ENCODE measurements around the gene SPATS2.
"Not testable (repeated sequence)": the region's sequence is repeated elsewhere in the genome, so short reads cannot be mapped to it uniquely, and the experiment has no call there.

The SPATS2 gene

DNA sequence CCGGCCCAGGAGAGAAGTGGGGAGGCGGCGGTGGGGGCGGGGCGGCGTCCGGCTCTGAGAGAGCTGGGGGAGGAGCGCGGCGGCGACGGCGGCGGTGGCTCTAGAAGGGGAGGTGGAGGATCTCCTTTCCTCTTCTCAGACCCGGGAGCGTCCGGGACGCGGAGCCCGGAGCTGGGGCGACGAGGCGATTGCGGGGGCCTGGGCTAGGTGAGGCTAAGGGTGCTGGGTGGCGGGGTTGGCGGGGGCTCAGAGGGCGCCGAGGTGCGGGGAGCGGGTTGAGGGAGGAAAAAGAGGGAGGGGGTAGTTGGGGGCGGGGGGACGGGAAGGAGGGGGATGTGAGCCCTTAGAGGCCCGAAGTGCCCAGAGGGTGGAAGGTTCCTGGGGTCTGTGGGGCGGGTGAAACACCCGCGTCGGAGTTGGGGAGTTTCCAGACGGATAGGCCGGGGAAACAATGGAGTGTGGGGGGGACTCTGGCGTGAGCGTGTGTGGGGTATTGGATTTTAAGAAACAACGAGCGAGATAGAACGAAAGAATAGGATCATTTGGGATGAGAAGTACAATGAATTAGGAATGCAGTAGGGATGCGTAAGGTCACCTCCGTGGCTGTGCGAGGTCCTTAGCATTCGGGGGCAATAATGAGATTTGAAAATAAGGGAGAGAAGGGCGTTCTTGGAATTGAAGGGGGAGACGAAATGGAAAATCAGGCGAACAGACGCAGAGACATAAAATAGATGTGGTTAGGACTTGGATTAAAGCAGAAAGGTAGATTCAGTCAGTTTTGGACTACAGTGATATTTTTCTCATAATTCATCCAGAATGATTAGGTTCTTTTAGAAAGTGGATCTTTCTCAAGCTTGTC lies at the start of gene SPATS2:
SPATS2 (plus strand) TSS at position 82 of the 859 bp plus-strand sequence. CDS start 93,551 bp downstream, outside the sequence.
- DNase-seq, result no peak

GRCh38 chr12:49320411-49321103 lies 46.7 kb upstream of the SPATS2 start:
- not testable (repeated sequence) for DNase-seq

GRCh38 chr12:49322367-49322707 lies 44.9 kb upstream of the SPATS2 start:
- DNase-seq, result no peak

DNA sequence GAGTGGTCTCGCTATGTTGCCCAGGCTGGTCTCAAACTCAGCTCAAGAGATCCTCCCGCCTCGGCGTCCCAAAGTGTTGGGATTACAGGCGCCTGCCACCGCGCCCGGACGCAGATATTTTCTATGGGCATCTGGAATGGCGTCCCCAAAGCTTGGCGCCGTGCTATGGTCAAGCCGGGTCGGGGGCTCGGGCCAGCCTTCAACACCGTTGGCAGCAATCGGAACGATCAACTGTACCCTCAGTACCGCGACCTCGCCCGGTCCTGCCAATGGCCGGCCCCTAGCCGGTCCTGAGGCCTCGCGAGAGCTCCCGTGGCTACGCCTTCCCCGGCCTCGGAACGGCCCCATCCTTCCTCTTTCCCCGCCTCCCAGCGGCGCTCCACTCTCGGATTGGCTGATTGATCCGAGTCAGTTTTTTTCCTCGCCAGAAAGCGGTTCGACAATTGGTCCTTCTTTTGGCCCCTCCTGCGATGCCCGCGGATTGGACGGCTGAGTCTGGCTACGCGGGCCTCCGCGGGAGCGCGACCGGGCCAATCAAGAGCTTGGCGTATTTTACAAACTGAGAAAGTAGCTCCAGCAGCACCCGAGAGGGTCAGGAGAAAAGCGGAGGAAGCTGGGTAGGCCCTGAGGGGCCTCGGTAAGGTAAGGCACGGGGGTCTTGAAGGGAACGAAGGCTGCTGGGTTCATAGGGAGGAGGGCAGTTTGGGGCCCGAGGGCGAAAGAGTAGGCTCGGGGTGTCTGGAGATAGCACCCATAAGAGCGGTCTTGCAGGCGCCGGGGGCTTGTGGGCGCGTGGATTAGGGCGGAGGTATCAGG lies 44.3 kb upstream of the SPATS2 start, which contains the start of gene TROAP:
TROAP (plus strand) TSS at position 548 of the 816 bp plus-strand sequence. CDS start 354 bp downstream, outside the sequence.
- peak; percentile 96 for DNase-seq

- DNase-seq, result no peak
Observed at GRCh38 chr12:49323524-49324097, 43.7 kb upstream of the SPATS2 start.

DNA sequence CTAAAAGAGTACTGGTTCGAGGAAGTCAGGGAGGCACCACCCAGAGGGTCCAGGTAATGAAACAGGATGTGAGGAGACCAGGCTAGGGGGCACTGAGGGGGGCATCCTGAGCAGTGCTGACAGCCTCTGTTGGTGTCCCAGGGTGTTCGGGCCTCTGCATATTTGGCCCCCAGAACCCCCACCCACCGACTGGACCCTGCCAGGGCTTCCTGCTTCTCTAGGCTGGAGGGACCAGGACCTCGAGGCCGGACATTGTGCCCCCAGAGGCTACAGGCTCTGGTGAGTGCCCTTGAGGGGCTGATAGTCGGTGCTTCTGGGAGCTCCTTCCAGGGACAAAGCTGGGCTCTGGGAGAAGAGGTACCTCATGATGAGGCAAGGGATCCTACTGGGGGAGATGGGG lies 41.7 kb upstream of the SPATS2 start:
- no peak for DNase-seq

DNA sequence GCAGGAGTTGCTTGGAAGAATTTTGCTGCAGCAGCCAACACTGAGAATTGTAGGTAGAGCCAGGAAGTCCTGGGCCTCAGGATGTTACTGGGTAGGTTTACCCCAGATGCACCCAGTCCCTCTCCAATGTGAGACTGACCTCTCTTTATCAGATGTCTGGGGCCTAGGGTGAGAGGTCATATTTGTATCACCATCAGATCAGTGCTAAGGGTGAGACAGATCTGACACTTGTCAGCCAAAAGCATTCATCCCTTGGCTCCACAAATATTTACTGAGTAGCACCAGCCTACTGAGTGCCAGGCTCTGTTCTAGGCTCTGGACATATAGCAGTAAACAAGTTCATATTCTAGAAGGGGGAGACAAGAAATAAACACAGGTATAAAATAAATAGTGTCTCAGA lies 39.9 kb upstream of the SPATS2 start:
- no peak for DNase-seq

DNA sequence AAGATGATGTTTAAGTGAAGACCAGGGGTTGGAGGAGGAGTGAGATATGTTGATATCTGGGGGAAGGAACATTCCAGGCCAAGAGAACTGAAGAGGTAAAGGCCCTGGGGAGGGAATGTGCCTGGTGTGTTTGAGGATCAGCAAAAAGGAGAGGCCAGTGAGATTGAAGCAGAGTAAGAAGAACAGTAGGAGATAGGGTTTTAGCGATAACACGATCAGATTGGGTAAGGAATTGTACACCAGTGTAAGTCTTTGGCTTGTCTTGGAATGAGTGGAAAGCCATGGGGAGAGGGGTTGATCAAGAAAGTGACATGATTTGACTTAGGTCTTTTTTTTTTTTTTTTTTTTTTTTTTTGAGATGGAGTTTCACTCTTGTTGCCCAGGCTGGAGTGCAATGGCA lies 39.4 kb upstream of the SPATS2 start:
- no peak for DNase-seq

GRCh38 chr12:49328816-49329215 lies 38.4 kb upstream of the SPATS2 start:
- DNase-seq, result no peak

DNA sequence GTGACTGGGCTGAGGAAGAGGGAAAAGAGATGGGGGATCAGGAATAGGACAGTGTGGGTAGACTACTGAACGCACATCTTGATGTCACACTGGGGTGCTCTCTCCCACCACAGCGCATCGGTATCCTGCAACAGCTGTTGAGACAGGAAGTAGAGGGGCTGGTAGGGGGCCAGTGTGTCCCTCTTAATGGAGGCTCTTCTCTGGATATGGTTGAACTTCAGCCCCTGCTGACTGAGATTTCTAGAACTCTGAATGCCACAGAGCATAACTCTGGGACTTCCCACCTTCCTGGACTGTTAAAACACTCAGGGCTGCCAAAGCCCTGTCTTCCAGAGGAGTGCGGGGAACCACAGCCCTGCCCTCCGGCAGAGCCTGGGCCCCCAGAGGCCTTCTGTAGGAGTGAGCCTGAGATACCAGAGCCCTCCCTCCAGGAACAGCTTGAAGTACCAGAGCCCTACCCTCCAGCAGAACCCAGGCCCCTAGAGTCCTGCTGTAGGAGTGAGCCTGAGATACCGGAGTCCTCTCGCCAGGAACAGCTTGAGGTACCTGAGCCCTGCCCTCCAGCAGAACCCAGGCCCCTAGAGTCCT lies 37.1 kb upstream of the SPATS2 start:
- DNase-seq, result no peak

GRCh38 chr12:49330631-49331379 lies 36.5 kb upstream of the SPATS2 start:
- no peak for DNase-seq

GRCh38 chr12:49331380-49332222 lies 35.7 kb upstream of the SPATS2 start:
- DNase-seq, result no peak

DNA sequence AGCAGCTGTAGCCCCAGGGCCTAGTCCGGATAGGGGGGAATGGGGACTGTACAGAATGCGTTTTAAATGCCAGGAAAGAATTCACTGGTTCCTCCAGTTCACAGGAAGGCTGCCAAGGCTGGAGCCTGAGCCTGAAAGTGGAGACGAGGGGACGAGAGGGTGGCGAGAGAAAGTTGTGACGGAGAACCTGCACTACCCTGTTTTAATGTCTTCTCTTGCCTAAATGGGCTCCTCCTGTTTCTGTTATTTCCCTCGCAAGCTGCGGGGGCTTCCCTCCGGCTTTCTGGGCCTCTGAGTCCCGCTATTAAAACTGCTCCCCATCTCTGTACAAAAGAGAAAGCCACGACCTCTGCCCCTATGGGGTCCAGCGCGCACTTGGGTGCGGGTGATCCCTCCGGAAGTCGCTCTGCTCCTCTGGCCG lies 34.8 kb upstream of the SPATS2 start:
- DNase-seq, result no peak

GRCh38 chr12:49332891-49333371 lies 34.3 kb upstream of the SPATS2 start:
- DNase-seq, result no peak

DNA sequence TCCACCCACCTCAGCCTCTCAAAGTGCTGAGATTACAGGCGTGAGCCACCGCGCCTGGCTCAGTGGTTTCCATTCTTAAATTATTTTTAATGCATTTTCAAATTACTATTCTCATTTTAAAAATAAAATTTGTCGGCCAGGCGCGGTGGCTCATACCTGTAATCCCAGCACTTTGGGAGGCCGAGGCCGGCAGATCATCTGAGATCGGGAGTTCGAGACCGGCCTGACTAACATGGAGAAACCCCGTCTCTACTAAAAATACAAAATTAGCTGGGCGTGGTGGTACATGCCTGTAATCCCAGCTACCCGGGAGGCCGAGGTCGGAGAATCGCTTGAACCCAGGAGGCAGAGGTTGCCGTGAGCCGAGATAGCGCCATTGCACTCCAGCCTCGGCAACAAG lies 33.5 kb upstream of the SPATS2 start:
- not testable (repeated sequence) for DNase-seq

- DNase-seq, result no peak
Observed at GRCh38 chr12:49334226-49334625, 33.0 kb upstream of the SPATS2 start.

GRCh38 chr12:49334681-49335080 lies 32.6 kb upstream of the SPATS2 start:
- no peak for DNase-seq

GRCh38 chr12:49335118-49335954 lies 31.9 kb upstream of the SPATS2 start:
- DNase-seq, result no peak

DNA sequence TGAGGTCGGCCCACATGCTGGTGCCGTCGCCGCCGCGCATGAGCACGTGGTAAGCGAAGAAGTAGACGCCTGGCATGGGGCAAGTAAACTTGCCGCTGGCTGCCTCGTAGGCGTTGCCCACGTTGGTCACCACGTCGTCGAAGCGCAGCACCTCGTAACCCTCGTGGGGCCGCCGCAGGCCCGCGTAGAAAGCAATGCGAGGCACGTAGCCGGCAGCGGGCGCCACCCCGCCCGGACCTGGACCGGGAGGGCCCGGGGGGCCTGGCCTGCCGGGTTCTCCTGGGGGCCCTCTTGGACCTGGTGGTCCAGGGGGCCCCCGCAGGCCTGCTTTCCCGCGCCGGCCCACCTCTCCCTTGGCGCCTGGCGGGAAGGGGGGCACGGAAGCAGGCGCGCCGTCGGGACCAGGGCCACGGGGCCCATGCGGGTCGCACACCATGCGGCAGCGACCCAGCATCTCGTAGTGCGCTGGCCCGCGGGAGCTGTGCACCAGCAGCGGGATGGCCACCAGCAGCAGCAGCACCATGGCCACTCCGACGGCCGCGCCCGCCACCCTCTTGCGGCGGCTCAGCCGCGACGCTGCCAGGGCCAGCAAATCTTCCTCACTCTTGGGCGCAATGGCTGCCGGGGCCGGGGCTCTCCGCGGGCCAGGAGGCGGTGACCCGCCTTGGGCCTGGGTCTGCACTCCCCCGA lies 31.2 kb upstream of the SPATS2 start:
- DNase-seq, result no peak

All from SHP77 treated with DMSO at 0.1 percent for 48 hours (cell line).